Activated CD4-positive, alpha-beta T cell treated with anti-CD3 and anti-CD28 coated beads, Interleukin-2, Interleukin-6, amounts not matched to agents 100 ng/mL and 50 ng/mL, durations not matched to agents 16 hours and 8 hours (primary cell): ENCODE data around the gene CACNG8.
"Not testable (repeated sequence)": the region's sequence is repeated elsewhere in the genome, so short reads cannot be mapped to it uniquely, and the experiment has no call there.

Experiments
- DNase-seq: peaks from one replicate; pipeline ENCODE4 v3.0.0-alpha.2; 2020

The CACNG8 gene

DNA sequence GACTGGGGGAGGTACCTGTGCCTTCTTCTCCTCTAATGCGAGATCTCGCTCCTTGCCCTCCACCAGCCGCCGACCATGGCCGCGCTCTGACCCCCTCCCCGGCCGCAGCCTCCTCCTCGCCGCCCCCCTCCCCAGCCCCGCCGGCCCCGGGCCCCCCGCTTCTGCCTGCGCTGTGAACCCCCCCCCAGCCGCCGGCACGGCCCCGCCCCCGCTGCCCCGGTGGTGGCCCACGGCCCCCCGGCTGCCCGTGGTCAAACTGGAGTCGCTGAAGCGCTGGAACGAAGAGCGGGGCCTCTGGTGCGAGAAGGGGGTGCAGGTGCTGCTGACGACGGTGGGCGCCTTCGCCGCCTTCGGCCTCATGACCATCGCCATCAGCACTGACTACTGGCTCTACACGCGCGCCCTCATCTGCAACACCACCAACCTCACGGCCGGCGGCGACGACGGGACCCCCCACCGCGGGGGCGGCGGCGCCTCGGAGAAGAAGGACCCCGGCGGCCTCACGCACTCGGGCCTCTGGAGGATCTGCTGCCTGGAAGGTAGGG, at the start of gene CACNG8:
Gene CACNG8 (plus strand): TSS at position 51 of the 545 bp plus-strand sequence.
- DNase-seq, result no peak

DNA sequence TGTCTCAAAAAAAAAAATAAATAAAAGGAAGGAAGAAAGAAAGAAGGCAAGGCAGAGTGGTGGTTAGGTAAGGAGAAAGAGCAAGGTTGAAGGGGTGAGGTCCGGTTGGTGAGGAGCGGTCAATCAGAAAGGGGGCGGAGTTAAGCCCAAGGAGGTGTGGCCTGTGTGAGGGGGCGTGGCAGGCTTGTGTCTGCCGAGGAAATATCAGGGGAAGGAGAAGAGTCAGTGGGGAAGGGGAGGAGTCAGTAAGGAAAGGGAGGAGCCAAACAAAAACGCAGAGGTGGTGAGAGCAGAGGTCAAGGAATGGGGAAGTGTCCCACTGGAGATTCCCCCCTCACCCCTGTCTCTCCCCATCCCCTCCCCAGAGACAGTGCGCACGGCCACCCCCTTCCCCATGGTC, 47.7 kb upstream of the CACNG8 start:
- no peak for DNase-seq

DNA sequence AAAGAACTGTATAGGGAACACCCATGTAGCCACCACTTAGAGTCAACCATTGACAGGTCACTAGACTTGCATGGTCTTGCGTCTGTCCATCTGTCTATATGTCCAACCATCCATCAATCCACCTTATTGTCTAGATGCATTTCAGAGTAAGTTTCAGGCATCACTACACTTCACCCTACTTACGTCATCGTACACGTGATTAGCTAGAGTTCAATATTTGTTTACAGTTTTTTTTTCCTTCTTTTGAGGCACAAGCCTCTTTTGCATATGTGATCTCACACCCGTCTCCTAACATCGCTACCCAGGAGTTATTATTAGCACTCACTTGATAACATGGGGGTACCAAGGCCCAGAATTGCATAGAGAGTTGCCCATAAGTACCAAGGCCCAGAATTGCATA, 46.7 kb upstream of the CACNG8 start:
- no peak for DNase-seq

DNA sequence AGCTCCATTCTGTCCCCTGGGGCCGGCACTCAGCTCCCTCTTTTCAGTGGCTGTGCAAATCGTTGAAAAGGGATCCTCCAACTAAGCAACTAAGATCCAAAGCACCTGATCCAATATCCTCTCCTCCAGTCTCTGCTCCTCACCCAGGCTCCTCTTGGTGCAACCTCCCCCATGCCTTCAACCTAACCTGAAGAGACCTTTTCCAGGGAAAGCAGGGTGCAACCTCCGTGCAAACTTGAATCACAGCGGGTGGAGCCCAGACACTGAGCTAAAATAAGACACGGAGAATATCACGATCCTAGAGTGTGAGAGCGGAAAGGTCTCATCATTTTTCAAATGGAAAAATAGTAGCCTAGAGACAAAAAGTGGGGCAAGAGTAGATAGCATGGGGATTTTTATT, 45.4 kb upstream of the CACNG8 start:
- no peak for DNase-seq

DNA sequence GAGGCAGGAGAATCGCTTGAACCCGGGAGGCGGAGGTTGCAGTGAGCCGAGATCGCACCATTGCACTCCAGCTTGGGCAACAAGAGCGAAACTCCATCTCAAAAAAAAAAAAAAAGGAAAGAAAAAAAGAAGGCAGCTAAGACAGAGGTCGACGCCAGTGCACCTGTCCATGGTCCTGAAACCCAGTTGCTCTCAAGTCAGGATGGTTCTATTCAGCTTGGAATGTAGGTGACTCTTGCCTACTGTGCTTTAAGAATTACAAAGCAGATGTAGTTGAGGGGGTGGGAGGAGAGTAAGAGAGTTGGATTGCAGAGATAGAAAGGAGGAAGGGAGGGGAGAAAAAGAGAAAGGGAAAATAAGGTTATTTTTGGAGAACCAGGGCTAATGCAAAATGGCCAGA, 35.0 kb upstream of the CACNG8 start:
- no peak for DNase-seq

DNA sequence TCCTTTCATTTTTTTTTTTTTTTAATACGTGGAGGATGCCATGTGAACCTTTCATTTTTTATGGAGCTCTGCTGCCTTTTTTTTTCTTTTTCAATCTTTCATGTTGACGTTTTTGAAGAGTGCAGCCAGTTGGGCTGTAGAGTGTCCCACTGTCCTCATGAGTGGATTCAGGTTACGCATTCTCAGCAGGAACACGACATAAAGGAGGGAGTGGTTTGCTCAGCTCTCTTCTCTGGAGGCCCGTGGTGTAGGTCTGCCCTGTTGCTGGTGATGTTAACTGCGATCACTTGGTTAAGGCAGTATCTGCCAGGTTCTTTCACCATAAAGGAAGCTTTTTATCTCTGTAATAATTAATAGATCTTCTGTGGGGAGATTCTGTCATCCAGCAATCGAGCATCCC, 26.7 kb upstream of the CACNG8 start:
- no peak for DNase-seq

DNA sequence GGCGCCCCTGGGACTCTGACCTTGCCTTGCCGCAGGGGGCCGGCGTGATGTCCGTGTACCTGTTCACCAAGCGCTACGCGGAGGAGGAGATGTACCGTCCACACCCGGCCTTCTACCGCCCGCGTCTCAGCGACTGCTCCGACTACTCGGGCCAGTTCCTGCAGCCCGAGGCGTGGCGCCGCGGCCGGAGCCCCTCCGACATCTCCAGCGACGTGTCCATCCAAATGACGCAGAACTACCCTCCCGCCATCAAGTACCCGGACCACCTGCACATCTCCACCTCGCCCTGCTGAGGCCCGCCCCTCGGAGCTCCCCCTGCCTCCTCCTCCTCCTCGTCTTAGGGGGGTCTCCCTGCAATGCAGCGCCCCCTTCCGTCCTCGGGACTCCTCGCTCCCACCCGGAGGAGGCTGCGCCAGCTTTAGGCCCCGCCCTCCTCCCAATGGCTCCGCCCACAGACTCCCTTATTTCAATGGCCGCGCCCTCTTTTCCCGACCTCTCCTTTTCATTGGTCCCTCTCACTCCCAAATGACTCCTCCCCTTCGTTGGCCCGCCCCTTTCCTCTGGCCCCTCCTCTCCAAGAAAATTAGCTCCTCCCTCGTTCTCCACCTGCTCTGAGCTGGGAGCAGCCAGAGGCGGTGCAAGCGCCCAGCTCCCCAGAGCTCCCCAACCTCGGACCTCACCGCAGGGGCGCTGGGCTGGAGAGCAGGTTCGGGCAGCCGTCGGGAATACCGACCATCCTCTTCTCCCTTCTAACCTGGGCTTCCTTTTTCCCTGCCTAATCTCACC, 20.5 kb upstream of the CACNG8 start:
- DNase-seq, result no peak

DNA sequence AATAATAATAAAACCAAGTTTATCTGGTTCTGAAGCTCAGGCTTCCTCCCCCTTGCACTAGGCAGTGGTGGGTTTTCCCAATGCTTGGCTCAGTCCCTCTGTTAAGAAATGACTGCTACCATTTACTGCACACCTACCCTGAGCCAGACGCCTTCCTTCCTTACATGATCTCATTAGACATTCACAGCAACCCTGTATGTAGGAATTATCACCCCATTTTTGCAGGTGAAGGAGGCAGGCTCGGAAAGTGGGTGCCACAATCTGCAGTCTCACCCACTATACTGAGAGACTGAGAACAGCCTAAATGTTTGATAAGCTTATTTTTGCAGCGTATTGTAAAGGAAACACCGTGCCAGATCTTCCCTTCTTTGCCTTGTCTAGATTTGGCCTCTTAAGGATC, 18.3 kb upstream of the CACNG8 start:
- DNase-seq, result no peak

DNA sequence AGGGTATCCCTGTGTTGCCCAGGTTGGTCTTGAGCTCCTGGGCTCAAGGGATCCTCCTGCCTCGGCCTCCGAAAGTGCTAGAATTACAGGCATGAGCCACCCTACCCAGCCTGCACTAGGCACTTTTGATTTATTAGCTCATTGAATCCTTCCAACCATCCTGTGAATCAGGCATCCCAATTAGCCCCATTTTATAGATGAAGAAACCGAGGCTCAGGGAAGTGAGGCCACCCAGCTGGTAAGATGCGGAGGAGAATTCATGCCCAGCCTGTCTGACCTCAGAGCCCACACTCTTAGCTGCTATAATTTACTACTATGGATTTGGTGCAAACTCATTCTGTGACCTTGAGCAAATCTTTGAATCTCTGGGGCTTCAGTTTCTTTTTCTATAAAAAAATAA, 17.8 kb upstream of the CACNG8 start:
- no peak for DNase-seq

DNA sequence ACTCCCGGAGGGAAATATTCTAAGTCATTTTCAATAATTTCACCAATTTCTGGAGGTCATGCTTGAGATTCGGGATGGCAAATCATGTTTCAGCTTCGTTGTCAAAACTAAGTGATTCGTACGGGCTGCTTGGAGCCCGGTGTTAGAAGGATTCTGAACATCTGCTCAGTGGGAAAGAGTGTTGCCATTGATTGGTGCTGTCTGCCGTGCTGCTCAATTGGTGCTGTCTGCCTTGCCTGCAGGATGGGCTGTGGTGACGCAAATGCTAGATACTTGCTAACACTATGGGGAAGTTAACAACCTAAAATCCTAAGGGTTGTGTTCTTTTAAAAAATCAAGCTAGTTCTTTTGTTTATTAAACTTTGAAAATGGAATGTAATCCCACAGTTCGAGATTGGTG, 17.3 kb upstream of the CACNG8 start:
- no peak for DNase-seq

DNA sequence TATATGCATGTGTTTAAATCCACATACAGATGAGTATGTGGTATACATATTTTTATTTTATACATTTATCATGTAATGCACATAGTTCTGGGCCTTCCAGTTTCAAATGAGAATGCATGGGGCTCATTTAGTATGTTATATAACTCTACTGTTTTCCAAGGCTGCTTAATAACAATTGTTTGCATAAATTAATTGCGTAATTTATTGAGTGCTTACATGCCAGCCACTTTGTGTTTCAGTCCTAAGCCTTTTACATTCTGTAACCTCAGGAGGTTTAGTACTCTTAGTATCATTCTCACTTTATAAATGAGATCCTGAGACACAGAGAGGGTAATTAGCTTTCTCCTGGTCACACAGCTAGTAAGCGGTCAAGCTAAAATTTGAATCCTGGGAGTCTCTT, 16.7 kb upstream of the CACNG8 start:
- DNase-seq, result no peak

DNA sequence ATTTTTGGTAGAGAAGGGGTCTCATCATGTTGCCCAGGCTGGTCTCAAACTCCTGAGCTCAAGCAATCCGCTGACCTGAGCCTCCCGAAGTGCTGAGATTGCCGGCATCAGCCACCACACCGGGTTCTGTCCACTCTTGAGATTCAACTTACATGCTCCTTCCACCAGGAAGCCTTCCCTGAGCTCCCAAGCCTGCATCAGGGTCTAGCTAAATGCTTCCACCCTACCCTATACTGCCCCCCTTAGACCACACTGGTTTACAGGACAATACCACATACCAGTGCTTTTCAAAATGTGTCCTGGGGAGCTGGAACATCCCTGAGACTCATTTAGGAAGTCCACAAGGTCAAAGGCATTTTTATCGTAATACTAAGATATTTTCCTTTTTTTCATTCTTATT, 15.1 kb upstream of the CACNG8 start:
- DNase-seq, result no peak

DNA sequence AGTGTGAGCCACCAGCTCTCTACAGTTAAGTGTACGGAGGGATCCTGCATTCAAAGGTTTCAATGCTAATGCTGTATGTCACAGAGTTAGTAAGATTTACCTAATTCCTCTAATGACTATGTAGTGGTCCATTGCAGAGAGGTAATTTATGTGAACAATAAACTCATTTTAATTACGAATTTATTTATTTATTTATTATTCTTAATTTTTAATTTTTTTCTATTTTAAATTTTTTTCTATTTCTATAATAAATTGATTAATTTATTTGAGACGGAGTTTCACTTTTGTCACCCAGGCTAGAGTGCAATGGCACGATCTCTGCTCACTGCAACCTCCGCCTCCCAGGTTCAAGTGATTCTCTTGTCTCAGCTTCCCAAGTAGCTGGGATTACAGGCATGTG, 14.1 kb upstream of the CACNG8 start:
- DNase-seq, result not testable (repeated sequence)

DNA sequence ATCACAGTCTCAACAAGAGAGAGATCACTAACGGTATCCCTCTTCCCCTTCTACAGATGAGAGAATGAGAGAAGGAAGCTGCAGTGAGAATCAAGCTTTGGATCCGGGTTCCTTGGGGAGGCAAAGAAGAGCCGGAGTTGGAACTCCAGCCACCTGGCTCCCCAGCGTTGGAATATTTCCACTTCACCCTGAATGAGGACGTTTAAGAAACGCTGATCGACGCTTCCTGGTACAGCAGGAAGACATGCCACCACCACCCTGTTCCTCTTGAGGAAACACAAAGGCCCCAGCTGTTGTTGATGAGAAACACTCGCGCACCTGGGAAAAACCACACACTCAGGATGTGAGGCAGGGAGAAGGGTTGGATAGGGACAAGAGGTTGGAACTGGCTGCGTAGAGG, 11.3 kb upstream of the CACNG8 start:
- no peak for DNase-seq

DNA sequence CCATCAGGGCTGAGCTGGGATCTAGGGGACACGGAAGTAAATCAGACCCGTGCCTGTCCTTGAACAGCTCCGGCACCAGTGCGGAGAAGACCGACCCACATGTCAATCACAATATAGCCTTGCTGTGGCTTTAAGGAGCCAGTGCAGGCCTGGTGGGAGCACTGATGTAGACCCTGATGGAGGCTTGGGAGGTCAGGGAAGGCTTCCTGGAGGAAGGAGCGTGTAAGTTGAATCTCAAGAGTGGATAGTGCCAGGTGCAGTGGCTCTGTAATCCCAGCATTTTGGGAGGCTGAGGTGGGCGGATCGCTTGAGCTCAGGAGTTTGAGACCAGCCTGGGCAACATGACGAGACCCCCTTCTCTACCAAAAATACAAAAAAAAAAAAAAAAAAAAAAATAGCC, 10.8 kb upstream of the CACNG8 start:
- no peak for DNase-seq

DNA sequence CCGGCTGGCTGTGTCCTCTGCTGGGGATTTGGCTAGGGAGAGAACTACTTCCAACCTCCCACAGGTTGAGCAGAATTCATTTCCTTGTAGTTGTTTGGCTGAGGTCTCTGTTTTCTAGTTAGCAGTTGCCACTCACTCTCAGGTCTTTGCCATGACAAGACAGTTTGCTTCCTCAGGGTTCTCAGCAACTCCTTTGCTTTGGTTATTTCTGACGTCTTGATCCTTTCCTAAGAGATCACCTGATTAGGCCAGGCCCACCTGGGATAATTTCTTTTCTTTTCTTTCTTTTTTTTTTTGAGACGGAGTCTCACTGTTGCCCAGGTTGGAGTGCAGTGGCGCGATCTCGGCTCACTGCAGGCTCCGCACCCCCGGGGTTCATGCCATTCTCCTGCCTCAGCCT, 9.4 kb upstream of the CACNG8 start:
- no peak for DNase-seq

DNA sequence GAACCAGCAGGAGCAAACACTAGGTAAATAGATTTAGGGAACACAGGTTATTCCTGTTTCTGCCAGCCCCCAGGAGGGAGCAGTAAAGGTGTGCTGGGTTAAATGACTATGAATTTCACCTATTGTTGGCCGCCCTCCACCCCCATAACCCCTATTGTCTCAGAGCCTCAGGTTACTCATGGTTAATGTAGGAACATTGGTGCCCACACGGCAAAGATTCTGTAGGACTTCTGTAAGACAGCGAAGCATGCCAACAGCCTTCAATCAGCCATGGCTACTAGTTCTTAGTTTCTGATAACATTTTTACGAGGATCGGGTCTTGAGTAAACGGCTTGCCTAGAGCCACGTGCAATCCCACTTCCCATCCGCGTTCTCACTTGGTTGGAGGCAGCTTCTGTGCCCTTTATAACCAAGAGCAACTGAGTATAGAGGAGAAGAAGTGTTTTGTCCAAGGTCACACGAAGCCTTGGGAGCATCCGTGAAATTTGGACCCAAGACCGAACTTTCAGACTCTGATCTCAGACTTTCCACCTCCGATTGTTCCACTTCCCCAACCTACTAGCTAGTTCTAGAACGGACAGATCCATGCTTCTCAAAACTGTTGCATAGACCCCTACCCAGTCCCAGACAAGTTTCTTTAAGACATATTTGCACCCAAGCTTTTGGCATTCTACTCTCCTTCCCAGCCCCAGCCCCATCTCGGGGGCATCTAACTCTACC, 5.1 kb upstream of the CACNG8 start:
- no peak for DNase-seq

DNA sequence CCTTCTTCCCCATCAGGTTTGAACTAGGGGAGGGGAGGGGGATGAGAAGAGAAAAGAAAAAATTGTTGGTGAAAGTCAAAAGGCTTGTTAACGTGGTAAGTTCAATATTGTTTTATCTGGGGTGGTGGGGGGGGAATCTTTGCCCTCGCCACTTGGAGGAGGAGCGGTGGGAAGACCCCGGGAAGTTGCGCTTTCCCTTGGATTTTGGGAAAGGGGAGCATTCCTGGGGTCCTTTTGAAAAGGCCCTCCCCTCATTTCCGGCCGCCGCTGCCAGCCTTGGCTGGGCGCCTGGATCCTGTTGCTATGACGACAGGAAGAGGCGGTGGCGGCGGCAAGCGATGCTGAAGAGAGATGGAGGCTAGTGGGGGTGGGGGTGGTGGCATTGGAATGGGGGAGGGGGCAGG, 4.6 kb upstream of the CACNG8 start:
- DNase-seq, result no peak

DNA sequence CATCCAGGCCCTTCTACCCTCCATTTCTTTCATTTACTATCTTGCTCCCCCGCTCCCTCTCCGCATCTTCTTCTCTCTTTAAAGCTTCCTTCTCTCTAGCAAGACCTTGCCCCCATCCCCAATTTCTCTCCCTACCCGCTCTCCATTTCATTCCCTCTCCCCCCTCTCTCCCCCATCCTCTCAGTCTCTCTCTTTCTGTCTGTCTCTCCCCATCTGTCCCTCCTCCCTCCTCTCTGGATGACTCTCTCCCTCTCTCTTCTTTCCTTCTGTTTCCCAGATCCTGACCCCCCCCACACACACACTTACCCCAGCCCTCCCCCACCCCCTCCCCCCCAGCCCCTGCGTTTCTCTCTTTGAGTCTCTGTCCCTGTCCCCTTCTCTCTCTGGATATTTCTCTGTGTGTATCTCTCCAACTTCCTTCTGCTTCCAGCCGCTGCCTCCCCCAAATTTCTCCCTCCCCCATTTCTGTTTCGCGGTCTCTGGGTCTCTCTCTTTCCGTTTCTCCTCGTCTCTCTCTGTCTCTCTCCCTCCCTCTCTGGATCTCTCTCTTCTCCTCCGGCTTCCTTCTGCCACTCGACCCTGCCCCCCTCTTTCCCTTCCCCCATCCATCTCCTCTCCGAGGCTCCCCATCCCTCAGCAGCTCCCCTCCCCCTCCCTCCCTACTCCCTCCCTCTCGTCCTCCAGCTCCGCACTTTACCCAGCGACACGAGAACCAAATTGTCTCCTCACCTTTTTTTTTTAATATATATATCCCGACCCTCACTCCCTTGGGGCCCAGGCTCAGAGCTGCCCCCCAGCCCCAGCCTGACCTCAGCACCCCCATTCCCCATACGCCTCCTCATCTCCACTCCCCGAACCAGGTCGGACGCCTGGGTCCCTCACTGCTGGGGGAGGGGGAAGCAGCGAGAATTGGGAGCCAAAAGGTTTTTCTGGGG, 3.6 kb upstream of the CACNG8 start:
- DNase-seq, result no peak

DNA sequence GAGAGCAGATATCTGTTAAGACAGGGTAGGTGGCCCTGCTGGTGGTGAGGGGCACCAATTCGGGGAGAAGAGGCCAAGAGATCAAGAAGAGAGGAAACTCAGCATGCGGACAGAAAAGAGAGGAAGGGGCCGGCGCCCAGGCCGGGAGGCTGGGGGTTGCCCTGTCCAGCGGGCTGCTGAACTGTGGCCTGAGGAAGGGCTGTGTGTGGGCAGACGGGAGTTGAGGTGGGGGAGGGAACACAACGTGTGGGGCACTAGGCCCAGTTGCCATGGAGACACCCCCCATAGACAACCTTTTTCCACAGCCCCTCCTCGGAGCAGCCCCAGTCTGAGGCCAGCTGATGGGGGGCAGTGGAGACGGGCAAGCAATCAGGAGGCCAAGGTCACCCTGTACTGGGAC, 2.5 kb upstream of the CACNG8 start:
- DNase-seq, result no peak

DNA sequence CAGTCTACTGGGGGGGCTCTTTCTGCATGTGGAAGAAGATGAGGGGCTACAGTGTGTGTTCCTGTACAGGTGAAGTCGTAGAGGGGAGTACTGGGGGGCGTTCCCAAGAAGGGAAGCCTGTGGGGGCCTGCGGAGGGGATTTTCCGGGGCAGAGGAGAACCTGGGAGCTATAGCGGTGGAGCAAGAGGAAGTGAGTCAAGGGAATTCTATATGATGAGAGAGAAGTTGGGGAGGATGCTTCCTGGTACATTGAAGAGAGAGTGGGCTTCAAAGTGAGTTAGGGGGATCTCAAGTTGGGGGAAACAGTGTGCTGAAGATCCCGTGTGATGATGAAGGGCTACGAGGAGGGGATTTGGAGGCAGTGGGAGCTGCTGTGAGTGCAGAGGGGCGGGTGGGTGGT, 1.9 kb upstream of the CACNG8 start:
- no peak for DNase-seq

DNA sequence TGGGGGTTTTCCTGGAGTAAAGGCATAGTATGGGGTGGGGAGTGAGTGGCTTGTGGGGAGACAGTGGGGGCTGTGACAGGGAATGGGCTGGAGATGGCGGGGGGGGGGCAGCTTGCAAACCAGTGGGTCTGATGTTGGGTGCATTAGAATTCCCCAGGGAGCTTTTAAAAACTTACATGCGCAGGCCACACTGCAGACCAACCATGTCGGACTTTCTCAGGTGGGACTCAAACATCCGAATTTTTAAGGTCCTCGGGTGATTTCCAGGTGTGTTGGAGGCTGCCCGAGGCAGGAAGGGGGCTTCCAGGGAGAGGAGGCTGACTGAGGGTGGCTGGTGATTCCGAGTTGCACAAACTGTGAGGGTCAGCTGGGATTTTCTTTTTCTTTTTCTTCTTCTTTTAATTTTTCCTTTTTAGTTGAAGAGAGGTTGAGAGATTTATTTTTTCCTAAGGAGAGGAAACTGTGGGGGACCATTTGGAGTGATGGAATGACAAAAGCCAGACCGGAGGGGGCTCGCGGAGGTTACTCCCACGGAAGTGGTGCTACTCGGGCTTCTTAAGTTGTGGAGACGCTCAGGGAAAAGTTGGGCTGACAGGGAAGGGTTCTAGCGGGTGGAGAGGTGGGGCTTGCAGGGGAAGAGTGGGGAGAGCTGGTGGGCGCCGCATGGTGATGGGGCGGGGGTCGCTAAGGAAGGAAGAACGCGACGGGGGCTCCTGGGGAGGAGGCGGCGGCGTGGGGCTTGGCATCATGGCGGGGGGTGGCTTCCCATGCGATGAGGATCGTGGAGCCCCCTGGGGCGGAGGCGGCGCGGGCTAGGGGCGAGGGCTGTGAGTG, 997 bp upstream of the CACNG8 start:
- DNase-seq, result no peak
